ENCODE data around the gene NEUROD2.
A peak's percentile ranks its signal among the peaks of the same experiment; 100 is the strongest.

NEUROD2 gene

DNA sequence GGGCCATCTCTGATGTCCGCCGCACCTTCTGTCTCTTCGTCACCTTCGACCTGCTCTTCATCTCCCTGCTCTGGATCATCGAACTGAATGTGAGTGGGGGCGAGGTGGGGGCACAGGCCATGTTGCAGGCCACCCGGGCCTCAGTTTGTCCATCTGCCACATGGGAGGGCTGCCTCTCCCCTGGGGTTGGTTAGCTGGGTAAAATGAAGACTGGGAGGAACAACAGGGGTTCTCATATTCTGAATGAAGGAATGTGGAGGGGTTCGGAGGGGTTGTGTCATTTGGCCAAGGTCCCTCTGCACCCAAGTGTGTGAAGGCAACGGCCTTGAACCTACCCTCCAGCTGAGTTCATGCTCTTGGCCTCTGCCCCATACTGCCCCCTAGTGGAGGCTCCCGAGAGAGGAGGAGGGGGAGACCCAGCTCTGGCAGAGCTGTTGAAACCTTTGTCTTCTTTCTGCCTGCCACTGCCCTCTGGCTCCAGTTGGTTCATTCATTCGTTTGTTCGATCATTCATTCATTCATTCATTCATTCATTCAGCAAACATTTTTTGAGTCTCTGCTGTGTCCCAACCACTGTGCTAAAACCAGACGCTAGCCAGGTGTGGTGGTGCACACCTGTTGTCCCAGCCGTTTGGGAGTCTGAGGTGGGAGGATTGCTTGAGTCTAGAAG, 46.1 kb upstream of the NEUROD2 start (continued):
- TF ChIP-seq ZNF23 (tag by site-specific recombination; IDR thresholded peaks at IDR 0.05; ENCODE audit: borderline replicate concordance) = no peak
- no peak for TF ChIP-seq ZNF10 (tag by site-specific recombination; IDR thresholded peaks at IDR 0.05)
- TF ChIP-seq, protein P1, sequence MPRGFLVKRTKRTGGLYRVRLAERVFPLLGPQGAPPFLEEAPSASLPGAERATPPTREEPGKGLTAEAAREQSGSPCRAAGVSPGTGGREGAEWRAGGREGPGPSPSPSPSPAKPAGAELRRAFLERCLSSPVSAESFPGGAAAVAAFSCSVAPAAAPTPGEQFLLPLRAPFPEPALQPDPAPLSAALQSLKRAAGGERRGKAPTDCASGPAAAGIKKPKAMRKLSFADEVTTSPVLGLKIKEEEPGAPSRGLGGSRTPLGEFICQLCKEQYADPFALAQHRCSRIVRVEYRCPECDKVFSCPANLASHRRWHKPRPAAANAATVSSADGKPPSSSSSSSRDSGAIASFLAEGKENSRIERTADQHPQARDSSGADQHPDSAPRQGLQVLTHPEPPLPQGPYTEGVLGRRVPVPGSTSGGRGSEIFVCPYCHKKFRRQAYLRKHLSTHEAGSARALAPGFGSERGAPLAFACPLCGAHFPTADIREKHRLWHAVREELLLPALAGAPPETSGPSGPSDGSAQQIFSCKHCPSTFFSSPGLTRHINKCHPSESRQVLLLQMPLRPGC (tag by site-specific recombination; IDR thresholded peaks at IDR 0.05) = no peak
- peak; percentile 27; the same call in 1 of the 2 replicates for TF ChIP-seq ZNF341 (tag by site-specific recombination; IDR thresholded peaks at IDR 0.05; ENCODE audit: low read depth)
- TF ChIP-seq, protein P2, sequence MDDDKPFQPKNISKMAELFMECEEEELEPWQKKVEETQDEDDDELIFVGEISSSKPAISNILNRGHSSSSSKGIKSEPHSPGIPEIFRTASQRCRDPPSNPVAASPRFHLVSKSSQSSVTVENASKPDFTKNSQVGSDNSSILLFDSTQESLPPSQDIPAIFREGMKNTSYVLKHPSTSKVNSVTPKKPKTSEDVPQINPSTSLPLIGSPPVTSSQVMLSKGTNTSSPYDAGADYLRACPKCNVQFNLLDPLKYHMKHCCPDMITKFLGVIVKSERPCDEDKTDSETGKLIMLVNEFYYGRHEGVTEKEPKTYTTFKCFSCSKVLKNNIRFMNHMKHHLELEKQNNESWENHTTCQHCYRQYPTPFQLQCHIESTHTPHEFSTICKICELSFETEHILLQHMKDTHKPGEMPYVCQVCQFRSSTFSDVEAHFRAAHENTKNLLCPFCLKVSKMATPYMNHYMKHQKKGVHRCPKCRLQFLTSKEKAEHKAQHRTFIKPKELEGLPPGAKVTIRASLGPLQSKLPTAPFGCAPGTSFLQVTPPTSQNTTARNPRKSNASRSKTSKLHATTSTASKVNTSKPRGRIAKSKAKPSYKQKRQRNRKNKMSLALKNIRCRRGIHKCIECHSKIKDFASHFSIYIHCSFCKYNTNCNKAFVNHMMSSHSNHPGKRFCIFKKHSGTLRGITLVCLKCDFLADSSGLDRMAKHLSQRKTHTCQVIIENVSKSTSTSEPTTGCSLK (tag by site-specific recombination; IDR thresholded peaks at IDR 0.05) = no peak
- peak; percentile 69; the same call in 1 of the 2 replicates for TF ChIP-seq SCRT1 (tag by site-specific recombination; IDR thresholded peaks at IDR 0.05; ENCODE audit: borderline replicate concordance)
- no peak for TF ChIP-seq ZNF558 (tag by site-specific recombination; IDR thresholded peaks at IDR 0.05)
- TF ChIP-seq ZNF600 (tag by site-specific recombination; IDR thresholded peaks at IDR 0.05) = no peak
- TF ChIP-seq, protein P3, sequence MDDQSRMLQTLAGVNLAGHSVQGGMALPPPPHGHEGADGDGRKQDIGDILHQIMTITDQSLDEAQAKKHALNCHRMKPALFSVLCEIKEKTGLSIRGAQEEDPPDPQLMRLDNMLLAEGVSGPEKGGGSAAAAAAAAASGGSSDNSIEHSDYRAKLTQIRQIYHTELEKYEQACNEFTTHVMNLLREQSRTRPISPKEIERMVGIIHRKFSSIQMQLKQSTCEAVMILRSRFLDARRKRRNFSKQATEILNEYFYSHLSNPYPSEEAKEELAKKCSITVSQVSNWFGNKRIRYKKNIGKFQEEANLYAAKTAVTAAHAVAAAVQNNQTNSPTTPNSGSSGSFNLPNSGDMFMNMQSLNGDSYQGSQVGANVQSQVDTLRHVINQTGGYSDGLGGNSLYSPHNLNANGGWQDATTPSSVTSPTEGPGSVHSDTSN (CRISPR knock-in tag; IDR thresholded peaks at IDR 0.05) = no peak
- TF ChIP-seq ZNF24 (tag by site-specific recombination; IDR thresholded peaks at IDR 0.05) = peak; percentile 91
- no peak for TF ChIP-seq SETDB1 (IDR thresholded peaks at IDR 0.05; ENCODE audit: insufficient read length, low read length)
- 0 out of 2 replicates have a peak, but pooled peaks have one; percentile 22 for TF ChIP-seq ZNF2 (tag by site-specific recombination; IDR thresholded peaks at IDR 0.05)
- TF ChIP-seq ZNF140 (tag by site-specific recombination; IDR thresholded peaks at IDR 0.05) = no peak

DNA sequence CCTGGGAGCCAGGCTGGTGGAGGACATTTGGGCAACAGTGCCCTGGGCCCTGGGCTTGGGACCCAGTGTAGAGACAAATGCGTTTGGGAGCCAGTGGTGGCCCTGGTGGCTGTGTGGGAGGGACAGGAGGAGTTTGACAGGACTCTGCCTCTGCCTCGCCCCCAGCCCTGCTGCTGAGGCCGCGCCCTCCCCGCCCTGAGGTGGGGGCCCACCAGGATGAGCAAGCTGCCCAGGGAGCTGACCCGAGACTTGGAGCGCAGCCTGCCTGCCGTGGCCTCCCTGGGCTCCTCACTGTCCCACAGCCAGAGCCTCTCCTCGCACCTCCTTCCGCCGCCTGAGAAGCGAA, 45.6 kb upstream of the NEUROD2 start:
- POLR2A ChIA-PET = interaction anchor here (1.0 to 1.6 kb wide), 8 partner anchors 10 to 265 kb away, joined by 3 to 6 read pairs (median 4); partner anchors contain the start of genes ERBB2, GSDMB and PGAP3
- peaks cover 2% of the 10 kb centered on the region; the same call in 1 of the 2 replicates for H3K4me1 ChIP-seq (ENCODE audit: control insufficient read depth, insufficient read depth, low read length)
- TF ChIP-seq ZFP69B (tag by site-specific recombination; IDR thresholded peaks at IDR 0.05) = peak; percentile 22; the same call in 1 of the 2 replicates
- no peak for TF ChIP-seq ZNF623 (tag by site-specific recombination; IDR thresholded peaks at IDR 0.05)
- TF ChIP-seq ZBTB20 (tag by site-specific recombination; IDR thresholded peaks at IDR 0.05) = no peak
- TF ChIP-seq, protein P4, sequence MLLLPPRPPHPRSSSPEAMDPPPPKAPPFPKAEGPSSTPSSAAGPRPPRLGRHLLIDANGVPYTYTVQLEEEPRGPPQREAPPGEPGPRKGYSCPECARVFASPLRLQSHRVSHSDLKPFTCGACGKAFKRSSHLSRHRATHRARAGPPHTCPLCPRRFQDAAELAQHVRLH (tag by site-specific recombination; IDR thresholded peaks at IDR 0.05) = no peak
- TF ChIP-seq ZNF747 (tag by site-specific recombination; IDR thresholded peaks at IDR 0.05) = no peak
- TF ChIP-seq, protein P5, sequence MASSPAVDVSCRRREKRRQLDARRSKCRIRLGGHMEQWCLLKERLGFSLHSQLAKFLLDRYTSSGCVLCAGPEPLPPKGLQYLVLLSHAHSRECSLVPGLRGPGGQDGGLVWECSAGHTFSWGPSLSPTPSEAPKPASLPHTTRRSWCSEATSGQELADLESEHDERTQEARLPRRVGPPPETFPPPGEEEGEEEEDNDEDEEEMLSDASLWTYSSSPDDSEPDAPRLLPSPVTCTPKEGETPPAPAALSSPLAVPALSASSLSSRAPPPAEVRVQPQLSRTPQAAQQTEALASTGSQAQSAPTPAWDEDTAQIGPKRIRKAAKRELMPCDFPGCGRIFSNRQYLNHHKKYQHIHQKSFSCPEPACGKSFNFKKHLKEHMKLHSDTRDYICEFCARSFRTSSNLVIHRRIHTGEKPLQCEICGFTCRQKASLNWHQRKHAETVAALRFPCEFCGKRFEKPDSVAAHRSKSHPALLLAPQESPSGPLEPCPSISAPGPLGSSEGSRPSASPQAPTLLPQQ (tag by site-specific recombination; IDR thresholded peaks at IDR 0.05) = 0 out of 2 replicates have a peak, but pooled peaks have one; percentile 19
- TF ChIP-seq ZNF391 (tag by site-specific recombination; IDR thresholded peaks at IDR 0.05; ENCODE audit: borderline replicate concordance, low read depth) = no peak
- no peak for TF ChIP-seq ZXDB (tag by site-specific recombination; IDR thresholded peaks at IDR 0.05)
- no peak for TF ChIP-seq ZNF133 (tag by site-specific recombination; IDR thresholded peaks at IDR 0.05)
- TF ChIP-seq ZNF544 (tag by site-specific recombination; IDR thresholded peaks at IDR 0.05) = no peak
- TF ChIP-seq, protein P6, sequence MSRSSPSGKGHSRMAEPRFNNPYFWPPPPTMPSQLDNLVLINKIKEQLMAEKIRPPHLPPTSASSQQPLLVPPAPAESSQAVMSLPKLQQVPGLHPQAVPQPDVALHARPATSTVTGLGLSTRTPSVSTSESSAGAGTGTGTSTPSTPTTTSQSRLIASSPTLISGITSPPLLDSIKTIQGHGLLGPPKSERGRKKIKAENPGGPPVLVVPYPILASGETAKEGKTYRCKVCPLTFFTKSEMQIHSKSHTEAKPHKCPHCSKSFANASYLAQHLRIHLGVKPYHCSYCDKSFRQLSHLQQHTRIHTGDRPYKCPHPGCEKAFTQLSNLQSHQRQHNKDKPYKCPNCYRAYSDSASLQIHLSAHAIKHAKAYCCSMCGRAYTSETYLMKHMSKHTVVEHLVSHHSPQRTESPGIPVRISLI (tag by site-specific recombination; IDR thresholded peaks at IDR 0.05) = no peak
- TF ChIP-seq ZNF660 (tag by site-specific recombination; IDR thresholded peaks at IDR 0.05) = no peak
- TF ChIP-seq, protein P7, sequence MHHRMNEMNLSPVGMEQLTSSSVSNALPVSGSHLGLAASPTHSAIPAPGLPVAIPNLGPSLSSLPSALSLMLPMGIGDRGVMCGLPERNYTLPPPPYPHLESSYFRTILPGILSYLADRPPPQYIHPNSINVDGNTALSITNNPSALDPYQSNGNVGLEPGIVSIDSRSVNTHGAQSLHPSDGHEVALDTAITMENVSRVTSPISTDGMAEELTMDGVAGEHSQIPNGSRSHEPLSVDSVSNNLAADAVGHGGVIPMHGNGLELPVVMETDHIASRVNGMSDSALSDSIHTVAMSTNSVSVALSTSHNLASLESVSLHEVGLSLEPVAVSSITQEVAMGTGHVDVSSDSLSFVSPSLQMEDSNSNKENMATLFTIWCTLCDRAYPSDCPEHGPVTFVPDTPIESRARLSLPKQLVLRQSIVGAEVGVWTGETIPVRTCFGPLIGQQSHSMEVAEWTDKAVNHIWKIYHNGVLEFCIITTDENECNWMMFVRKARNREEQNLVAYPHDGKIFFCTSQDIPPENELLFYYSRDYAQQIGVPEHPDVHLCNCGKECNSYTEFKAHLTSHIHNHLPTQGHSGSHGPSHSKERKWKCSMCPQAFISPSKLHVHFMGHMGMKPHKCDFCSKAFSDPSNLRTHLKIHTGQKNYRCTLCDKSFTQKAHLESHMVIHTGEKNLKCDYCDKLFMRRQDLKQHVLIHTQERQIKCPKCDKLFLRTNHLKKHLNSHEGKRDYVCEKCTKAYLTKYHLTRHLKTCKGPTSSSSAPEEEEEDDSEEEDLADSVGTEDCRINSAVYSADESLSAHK (tag by site-specific recombination; IDR thresholded peaks at IDR 0.05) = no peak

More for the DNA sequence above, 45.6 kb upstream of the NEUROD2 start:
- Histone ChIP-seq H3K27ac (ENCODE audit: extremely low read depth, low read depth, low read length) (peak overlapping the region; percentile 6; the same call in 1 of the 2 replicates), H3K36me3 (ENCODE audit: control insufficient read depth in 2 of 2, insufficient read depth in 1 of 2, low read length in 2 of 2) (peaks cover 0 to 24% of the 10 kb centered on the region in 2 experiments; a peak in 2 of 3 replicates), H3K9me3 (ENCODE audit: control insufficient read depth, insufficient read depth, low read depth, low read length) (no peaks in the 10 kb centered on the region), H3K4me3 (ENCODE audit: low read depth, low read length) (no peak overlapping the region)
- CTCF ChIA-PET = interaction anchor here (0.5 to 11.9 kb wide), 31 partner anchors 10 to 462 kb away, joined by 3 to 220 read pairs (median 4); partner anchors contain the start of genes ERBB2, MIEN1, PNMT and PPP1R1B

Data from HEK293 (cell line).